H1 (cell line): Measurements from ENCODE around the gene TTC31. TPM values are rescaled to one million over a fixed set of nuclear protein-coding genes. Genes with fewer than 3 reads are reported as not detected.
A peak's percentile ranks its signal among the peaks of the same experiment; 100 is the strongest.

Experiments used
- CTCF ChIA-PET: fragments of 300-600 bp; sonication (Branson Sonifier 250); formaldehyde crosslinking; loops from one replicate; lab custom pipeline; 2021; ENCODE audit not compliant: partially characterized antibody; lab: Charles Lee
- POLR2A ChIA-PET: fragments of 300-600 bp; sonication (Branson Sonifier 250); formaldehyde crosslinking; loops from one replicate; lab custom pipeline; 2021; ENCODE audit warnings: inconsistent platforms; ENCODE audit not compliant: partially characterized antibody; lab: Charles Lee
- DNase-seq, 2 experiments: peaks; one replicate each; pipeline versions ENCODE4 v3.0.0 to v3.0.0-alpha.2; 2010 to 2022; ENCODE audit warnings: low spot score in 2 of 2, low read depth in 1 of 2, mixed read lengths in 1 of 2
- FAIRE-seq: peaks from 2 replicates; lab custom pipeline; 2011; peaks lifted over from hg19 to GRCh38; lab: Jason Lieb, UNC
- H2AFZ ChIP-seq: 2 replicates; pipeline ENCODE4 v1.8.1; 2012; ENCODE audit warnings: low read length, inconsistent platforms
- H2AK5ac ChIP-seq: 2 replicates; pipeline ENCODE4 v1.6.1; 2013; ENCODE audit warnings: low read depth, low read length
- H2BK120ac ChIP-seq: replicated peaks from 2 replicates; pipeline ENCODE3; 2013; ENCODE audit warnings: low read depth, low read length, inconsistent platforms
- H2BK12ac ChIP-seq: 2 replicates; pipeline ENCODE4 v1.6.1; 2013; ENCODE audit warnings: low read depth, low read length
- H2BK15ac ChIP-seq: 2 replicates; pipeline ENCODE4 v1.6.1; 2013; ENCODE audit warnings: low read length
- H2BK20ac ChIP-seq: 2 replicates; pipeline ENCODE4 v1.6.1; 2013; ENCODE audit warnings: low read length
- H2BK5ac ChIP-seq: 2 replicates; pipeline ENCODE4 v1.6.1; 2013; ENCODE audit warnings: low read depth, low read length
- H3K14ac ChIP-seq: 2 replicates; pipeline ENCODE4 v1.6.1; 2013; ENCODE audit warnings: inconsistent platforms; ENCODE audit not compliant: insufficient read length
- H3K18ac ChIP-seq: 2 replicates; pipeline ENCODE4 v1.6.1; 2013; ENCODE audit warnings: low read length; ENCODE audit errors: extremely low read depth
- H3K23ac ChIP-seq: 2 replicates; pipeline ENCODE4 v1.6.1; 2013; ENCODE audit warnings: inconsistent platforms; ENCODE audit not compliant: insufficient read length
- H3K23me2 ChIP-seq: 2 replicates; pipeline ENCODE4 v1.6.1; 2013; ENCODE audit warnings: low read depth, low read length
- H3K27ac ChIP-seq: 2 replicates; pipeline ENCODE4 v1.6.1; 2011; ENCODE audit warnings: low read depth, low read length, inconsistent platforms
- H3K27me3 ChIP-seq, 4 experiments: replicated peaks in 1 of 4; 1 replicate in 1 of 4; 2 replicates in 3 of 4; pipeline versions ENCODE4 v1.6.1 to v1.8.1; 2011 to 2013; ENCODE audit warnings: low read length in 3 of 4, mild to moderate bottlenecking in 3 of 4, inconsistent platforms in 2 of 4, mixed read lengths in 2 of 4, moderate library complexity in 1 of 4; ENCODE audit not compliant: control insufficient read depth in 3 of 4, insufficient read depth in 3 of 4; ENCODE audit errors: extremely low read depth in 1 of 4
- H3K36me3 ChIP-seq, 4 experiments: 2 replicates each; pipeline versions ENCODE4 v1.6.1 to v1.8.1; 2011 to 2013; ENCODE audit warnings: mild to moderate bottlenecking in 4 of 4, low read length in 3 of 4, moderate library complexity in 2 of 4, control low read depth in 1 of 4, inconsistent platforms in 1 of 4; ENCODE audit not compliant: insufficient read depth in 4 of 4, control insufficient read depth in 2 of 4
- H3K4ac ChIP-seq: replicated peaks from 2 replicates; pipeline ENCODE3; 2013; ENCODE audit warnings: low read length, low read depth, mixed read lengths, inconsistent platforms; ENCODE audit not compliant: insufficient read length
- H3K4me1 ChIP-seq, 4 experiments: replicated peaks in 1 of 4; 1 replicate in 1 of 4; 2 replicates in 3 of 4; pipeline versions ENCODE4 v1.6.1 to v1.8.1; 2011 to 2013; ENCODE audit warnings: low read length in 3 of 4, inconsistent platforms in 2 of 4, mixed read lengths in 1 of 4; ENCODE audit not compliant: insufficient read depth in 4 of 4, control insufficient read depth in 3 of 4
- H3K4me2 ChIP-seq, 2 experiments: 2 replicates each; pipeline versions ENCODE4 v1.6.1 to v1.8.1; 2011 to 2013; ENCODE audit warnings: low read depth in 2 of 2, low read length in 2 of 2, control low read depth in 1 of 2, inconsistent platforms in 1 of 2, mild to moderate bottlenecking in 1 of 2; ENCODE audit not compliant: insufficient read depth in 1 of 2
- H3K4me3 ChIP-seq, 4 experiments: fragments of 200-600, 300-600 bp in 1 of 4; sonication (generic), shearing (Covaris generic), sonication (Bioruptor Twin) in 1 of 4; 2 replicates each; pipeline versions ENCODE4 v1.5.1 to v1.8.1; 2011 to 2016; ENCODE audit warnings: low read length in 4 of 4, low read depth in 3 of 4, control low read depth in 2 of 4, inconsistent platforms in 2 of 4, mild to moderate bottlenecking in 2 of 4, mixed read lengths in 1 of 4, moderate library complexity in 1 of 4; ENCODE audit not compliant: insufficient read depth in 2 of 4; ENCODE audit errors: extremely low read depth in 1 of 4
- H3K56ac ChIP-seq: replicated peaks from 2 replicates; pipeline ENCODE3; 2013; ENCODE audit warnings: low read depth, mild to moderate bottlenecking, mixed read lengths, low read length, inconsistent platforms; ENCODE audit not compliant: insufficient read length
- H3K79me1 ChIP-seq: 2 replicates; pipeline ENCODE4 v1.6.1; 2013; ENCODE audit warnings: low read depth, low read length, control low read depth
- H3K79me2 ChIP-seq, 2 experiments: 2 replicates each; pipeline versions ENCODE4 v1.6.1 to v1.8.1; 2012 to 2013; ENCODE audit warnings: low read length in 2 of 2, mild to moderate bottlenecking in 2 of 2, inconsistent platforms in 1 of 2; ENCODE audit not compliant: insufficient read depth in 2 of 2, control insufficient read depth in 1 of 2
- H3K9ac ChIP-seq, 4 experiments: replicated peaks in 1 of 4; 1 replicate in 1 of 4; 2 replicates in 3 of 4; pipeline versions ENCODE4 v1.6.1 to v1.8.1; 2011 to 2013; ENCODE audit warnings: low read depth in 3 of 4, low read length in 3 of 4, control low read depth in 2 of 4, mild to moderate bottlenecking in 2 of 4, moderate library complexity in 2 of 4, inconsistent platforms in 1 of 4; ENCODE audit errors: extremely low read depth in 1 of 4
- H3K9me3 ChIP-seq, 2 experiments: 2 replicates each; pipeline versions ENCODE4 v1.6.1 to v1.8.1; 2012 to 2013; ENCODE audit warnings: mild to moderate bottlenecking in 2 of 2, moderate library complexity in 2 of 2, control low read depth in 1 of 2, inconsistent platforms in 1 of 2, low read depth in 1 of 2, low read length in 1 of 2, mixed read lengths in 1 of 2; ENCODE audit not compliant: insufficient read depth in 2 of 2
- H4K20me1 ChIP-seq, 2 experiments: replicated peaks in 1 of 2; 2 replicates each; pipeline versions ENCODE3 to v1.8.1; 2011 to 2013; ENCODE audit warnings: inconsistent platforms in 2 of 2, low read length in 2 of 2, mild to moderate bottlenecking in 1 of 2; ENCODE audit not compliant: insufficient read depth in 2 of 2, control insufficient read depth in 1 of 2
- H4K5ac ChIP-seq: 2 replicates; pipeline ENCODE4 v1.6.1; 2013; ENCODE audit warnings: low read length, low read depth, mixed read lengths, inconsistent platforms; ENCODE audit not compliant: insufficient read length
- H4K8ac ChIP-seq: 2 replicates; pipeline ENCODE4 v1.8.0; 2013; ENCODE audit warnings: mild to moderate bottlenecking, moderate library complexity, low read length, inconsistent platforms; ENCODE audit not compliant: insufficient read depth; ENCODE audit errors: extremely low read depth
- H4K91ac ChIP-seq: replicated peaks from 2 replicates; pipeline ENCODE3; 2013; ENCODE audit warnings: low read length, mixed read lengths, inconsistent platforms; ENCODE audit not compliant: insufficient read length
- BACH1 ChIP-seq: IDR thresholded peaks from 2 replicates; pipeline ENCODE4 v1.6.1; 2012; ENCODE audit warnings: low read length, improper control_type of control experiment
- CBX5 ChIP-seq: fragments of 300-800, 300-1000 bp; sonication (generic); IDR thresholded peaks from 2 replicates; pipeline ENCODE4 v1.7.1; 2016; ENCODE audit warnings: antibody characterized with exemption, low read length, low read depth
- EZH2 ChIP-seq: fragments of 200-600 bp; sonication (generic); IDR thresholded peaks from 2 replicates; pipeline ENCODE4 v1.7.1; 2012; ENCODE audit warnings: low read depth, mild to moderate bottlenecking, moderate library complexity, low read length, inconsistent platforms; ENCODE audit not compliant: severe bottlenecking
- FOSL1 ChIP-seq: IDR thresholded peaks from 2 replicates; pipeline ENCODE4 v1.6.1; 2011; ENCODE audit warnings: mild to moderate bottlenecking, low read depth, low read length, moderate library complexity; ENCODE audit not compliant: insufficient read depth
- HDAC2 ChIP-seq, 2 experiments: fragments of 300-600 bp in 1 of 2; sonication (generic) in 1 of 2; IDR thresholded peaks; 2 replicates each; pipeline ENCODE4 v1.6.1; 2011 to 2012; ENCODE audit warnings: low read depth in 2 of 2, low read length in 2 of 2, mild to moderate bottlenecking in 2 of 2, moderate library complexity in 2 of 2, borderline replicate concordance in 1 of 2, inconsistent platforms in 1 of 2
- KDM4A ChIP-seq: IDR thresholded peaks from one replicate; pipeline ENCODE4 v1.7.1; 2012; ENCODE audit warnings: low read depth, mild to moderate bottlenecking, moderate library complexity, low read length, inconsistent platforms; ENCODE audit not compliant: severe bottlenecking
- MAFK ChIP-seq: IDR thresholded peaks from 2 replicates; pipeline ENCODE4 v1.6.1; 2012; ENCODE audit warnings: low read depth, mild to moderate bottlenecking, improper control_type of control experiment, low read length
- PHF8 ChIP-seq: fragments of 200-600 bp; sonication (generic); conservative IDR thresholded peaks from 2 replicates; pipeline ENCODE4 v1.7.1; 2012; ENCODE audit warnings: low read depth, mild to moderate bottlenecking, inconsistent platforms, low read length, moderate library complexity
- RFX5 ChIP-seq: IDR thresholded peaks from 2 replicates; pipeline ENCODE4 v1.6.1; 2011; ENCODE audit warnings: low read depth, low read length, improper control_type of control experiment, borderline replicate concordance
- SIN3A ChIP-seq, 2 experiments: IDR thresholded peaks in 1 of 2; conservative IDR thresholded peaks in 1 of 2; 2 replicates each; pipeline ENCODE4 v1.6.1; 2011 to 2012; ENCODE audit warnings: low read length in 2 of 2, improper control_type of control experiment in 1 of 2, low read depth in 1 of 2, mild to moderate bottlenecking in 1 of 2
- TAF1 ChIP-seq: IDR thresholded peaks from 2 replicates; pipeline ENCODE4 v1.6.1; 2011; ENCODE audit warnings: mild to moderate bottlenecking, low read depth, low read length
- TCF12 ChIP-seq: IDR thresholded peaks from 2 replicates; pipeline ENCODE4 v1.6.1; 2011; ENCODE audit warnings: low read depth, mild to moderate bottlenecking, low read length
- ZNF274 ChIP-seq: IDR thresholded peaks from 2 replicates; pipeline ENCODE4 v1.7.0; 2012; ENCODE audit warnings: low read length, borderline replicate concordance; ENCODE audit errors: extremely low read depth
- WGBS, 2 experiments: shearing (Covaris generic) in 1 of 2; methylation state at CpG; one replicate each; pipeline versions ENCODE4 v1.1.6 to v1.1.7; 2013 to 2015; ENCODE audit warnings: low lambda C conversion rate in 2 of 2, mixed read lengths in 2 of 2, inconsistent platforms in 1 of 2, low coverage in 1 of 2, missing lambda C conversion rate in 1 of 2; ENCODE audit not compliant: insufficient replicate concordance in 2 of 2, insufficient coverage in 1 of 2, insufficient read length in 1 of 2; ENCODE audit errors: extremely low coverage in 1 of 2, missing lambda C conversion rate in 1 of 2; 5-methylcytosine and 5-hydroxymethylcytosine counted together
- polyA plus RNA-seq, 7 experiments: library from polyadenylated mRNA; depleted of rRNA in 3 of 7; stranded (reverse) in 5 of 7; unstranded in 2 of 7; fragments of >200 nt in 5 of 7; fragments of 200-250 nt in 2 of 7; gene quantifications; 1 replicate in 5 of 7; 2 replicates in 1 of 7; 4 replicates in 1 of 7; pipeline versions ENCODE4 v1.2.1 to v1.2.3, GENCODE V29; 2011 to 2013; ENCODE audit warnings: missing spikeins in 2 of 7, mixed read lengths in 2 of 7
- total RNA-seq: library from RNA; stranded (reverse); fragmentation: NEBNext Ultra II Directional; extraction: Animal tissue kit (Norgen Biotek cat#: 25700); gene quantifications from 2 replicates; pipeline ENCODE4 v1.2.1, GENCODE V29; 2021

Gene TTC31
- total and polyA plus RNA-seq, 2 of the 8 experiments (the other 6 are each of a cell fraction or from before 2014, with no cell fraction given): 28.8 to 29.9 TPM

GRCh38 chr2:74438248-74438647 lies 44.6 kb upstream of the TTC31 start:
- Histone ChIP-seq H4K91ac (no peak overlapping the region), H3K79me2 (peaks cover 4 to 47% of the 10 kb centered on the region in 2 experiments; a peak in 2 of 4 replicates), H2AK5ac (peak overlapping the region; percentile 25), H2BK120ac (no peak overlapping the region), H3K56ac (no peak overlapping the region), H4K5ac (no peak overlapping the region), H4K20me1 (peaks cover 6 to 14% of the 10 kb centered on the region in 2 experiments), H3K18ac (no peak overlapping the region), H3K4me3 (no peak overlapping the region), H3K23me2 (peaks cover 6% of the 10 kb centered on the region; the same call in 1 of the 2 replicates), H3K36me3 (peaks cover 0 to 5% (median 1%) of the 10 kb centered on the region in 4 experiments; a peak in 1 of 8 replicates), H3K79me1 (peaks cover 22% of the 10 kb centered on the region), H2BK5ac (no peak overlapping the region), H2BK12ac (no peak overlapping the region), H3K27me3 (no peaks in the 10 kb centered on the region), H3K4me1 (peaks cover 4 to 24% (median 17%) of the 10 kb centered on the region in 4 experiments; a peak in 6 of 7 replicates), H3K27ac (no peak overlapping the region), H3K14ac (no peak overlapping the region), H3K9ac (no peak overlapping the region; a peak in 1 of 7 replicates), H3K23ac (no peak overlapping the region), H2BK20ac (no peak overlapping the region), H3K4ac (no peak overlapping the region), H3K4me2 (peak overlapping the region in 1 of 2 experiments; percentile 11; a peak in 1 of 4 replicates), H3K9me3 (no peaks in the 10 kb centered on the region), H2AFZ (no peak overlapping the region), H2BK15ac (no peak overlapping the region), H4K8ac (no peak overlapping the region; the same call in 1 of the 2 replicates)
- 100% methylated on average over 1 of the region's 1 CpG; no CpG with 5 or more reads in 1 of the 2 experiments for WGBS, 2 experiments
- DNase-seq (no peak), FAIRE-seq (no peak)
- ChIA-PET CTCF (interaction anchor here (1.0 to 3.1 kb wide), 3 partner anchors 13 to 137 kb away, joined by 3 to 16 read pairs (median 3); partner anchors contain the start of gene WBP1), POLR2A (interaction anchor here (1.5 to 3.9 kb wide), 3 partner anchors 10 to 19 kb away, joined by 4 to 66 read pairs (median 42); partner anchors contain the start of genes INO80B and WBP1)
- no peak for TF ChIP-seq MAFK
- no peak for TF ChIP-seq HDAC2 (IDR thresholded peaks at IDR 0.05; ENCODE audit: borderline replicate concordance in 1 of 2, low read depth in 2 of 2, low read length in 2 of 2)
- TF ChIP-seq SIN3A (conservative IDR thresholded peaks at IDR 0.05 in 1 of 2, IDR thresholded peaks at IDR 0.05 in 1 of 2; ENCODE audit: low read depth in 1 of 2, low read length in 2 of 2): no peak
- no peak for TF ChIP-seq BACH1
- TF ChIP-seq ZNF274: no peak
- TF ChIP-seq PHF8: no peak
- no peak for TF ChIP-seq TCF12
- no peak for TF ChIP-seq CBX5
- no peak for TF ChIP-seq EZH2
- TF ChIP-seq RFX5: no peak
- TF ChIP-seq KDM4A: no peak
- TF ChIP-seq FOSL1: no peak
- no peak for TF ChIP-seq TAF1
